NK-92 treated with Interleukin-12 subunit alpha and Interleukin-12 subunit beta, amount 100 ng/mL, for 24 hours (cell line): ENCODE data around the gene C21orf91.
A peak's percentile ranks its signal among the peaks of the same experiment; 100 is the strongest.
"Not testable (repeated sequence)": the region's sequence is repeated elsewhere in the genome, so short reads cannot be mapped to it uniquely, and the experiment has no call there.

Experiments
- DNase-seq: peaks from one replicate; lab custom pipeline; 2025; lab: John Stamatoyannopoulos, UW

C21orf91 gene

GRCh38 chr21:17777072-17777765, 41.9 kb downstream of the C21orf91 start:
- DNase-seq: no peak

- peak; percentile 16 for DNase-seq
Observed at GRCh38 chr21:17775431-17776126, 43.6 kb downstream of the C21orf91 start.

GRCh38 chr21:17775021-17775420, 44.1 kb downstream of the C21orf91 start:
- not testable (repeated sequence) for DNase-seq

GRCh38 chr21:17769447-17769845, 49.7 kb downstream of the C21orf91 start:
- DNase-seq: no peak

- DNase-seq: no peak
Observed at GRCh38 chr21:17768840-17769446, 50.2 kb downstream of the C21orf91 start.

- no peak for DNase-seq
Observed at GRCh38 chr21:17765207-17765606, 53.9 kb downstream of the C21orf91 start.

- DNase-seq: no peak
Observed at GRCh38 chr21:17763288-17764037, 55.7 kb downstream of the C21orf91 start.

GRCh38 chr21:17759511-17760178, 59.5 kb downstream of the C21orf91 start:
- no peak for DNase-seq

- no peak for DNase-seq
Observed at GRCh38 chr21:17758683-17759082, 60.5 kb downstream of the C21orf91 start.

GRCh38 chr21:17757671-17758070, 61.5 kb downstream of the C21orf91 start:
- no peak for DNase-seq

- no peak for DNase-seq
Observed at GRCh38 chr21:17753736-17754135, 65.4 kb downstream of the C21orf91 start.

- no peak for DNase-seq
Observed at GRCh38 chr21:17752171-17752570, 67.0 kb downstream of the C21orf91 start.

- no peak for DNase-seq
Observed at GRCh38 chr21:17746920-17747319, 72.2 kb downstream of the C21orf91 start.

GRCh38 chr21:17745086-17745485, 74.1 kb downstream of the C21orf91 start:
- DNase-seq: no peak

GRCh38 chr21:17742940-17743592, 76.1 kb downstream of the C21orf91 start:
- DNase-seq: no peak

- no peak for DNase-seq
Observed at GRCh38 chr21:17742181-17742580, 77.0 kb downstream of the C21orf91 start.
